PFSK-1 (cell line): Measurements from ENCODE around the gene EXD3.

Source experiments
- FOXP2 ChIP-seq: optimal IDR thresholded peaks from 2 replicates; pipeline ENCODE3; 2011; ENCODE audit warnings: borderline replicate concordance, control low read depth, inconsistent platforms; ENCODE audit not compliant: insufficient read depth; ENCODE audit errors: extremely low read length, extremely low read depth
- POLR2AphosphoS5 ChIP-seq: IDR thresholded peaks from 2 replicates; pipeline ENCODE4 v1.6.1; 2012; ENCODE audit warnings: low read depth, mild to moderate bottlenecking, control low read depth, low read length, moderate library complexity
- SIN3A ChIP-seq: IDR thresholded peaks from 2 replicates; pipeline ENCODE4 v1.6.1; 2012; ENCODE audit warnings: mild to moderate bottlenecking, low read length, moderate library complexity, borderline replicate concordance; ENCODE audit not compliant: insufficient read depth
- TAF1 ChIP-seq: IDR thresholded peaks from 2 replicates; pipeline ENCODE4 v1.6.1; 2012; ENCODE audit warnings: low read length, control low read depth, borderline replicate concordance; ENCODE audit not compliant: insufficient read depth
- TF ChIP-seq, protein P1 (sequence below), 2 experiments: IDR thresholded peaks; 2 replicates each; pipeline versions ENCODE4 v1.6.1 to v1.8.0; 2011 to 2012; ENCODE audit warnings: low read depth in 2 of 2, low read length in 2 of 2, control low read depth in 1 of 2, inconsistent platforms in 1 of 2, mild to moderate bottlenecking in 1 of 2, moderate library complexity in 1 of 2; ENCODE audit not compliant: insufficient read depth in 1 of 2

Gene EXD3

GRCh38 chr9:137331929-137332328 is 91.0 kb downstream of the EXD3 start:
- no peak for TF ChIP-seq POLR2AphosphoS5
- TF ChIP-seq TAF1, result no peak
- TF ChIP-seq FOXP2, result no peak
- TF ChIP-seq, protein P1, sequence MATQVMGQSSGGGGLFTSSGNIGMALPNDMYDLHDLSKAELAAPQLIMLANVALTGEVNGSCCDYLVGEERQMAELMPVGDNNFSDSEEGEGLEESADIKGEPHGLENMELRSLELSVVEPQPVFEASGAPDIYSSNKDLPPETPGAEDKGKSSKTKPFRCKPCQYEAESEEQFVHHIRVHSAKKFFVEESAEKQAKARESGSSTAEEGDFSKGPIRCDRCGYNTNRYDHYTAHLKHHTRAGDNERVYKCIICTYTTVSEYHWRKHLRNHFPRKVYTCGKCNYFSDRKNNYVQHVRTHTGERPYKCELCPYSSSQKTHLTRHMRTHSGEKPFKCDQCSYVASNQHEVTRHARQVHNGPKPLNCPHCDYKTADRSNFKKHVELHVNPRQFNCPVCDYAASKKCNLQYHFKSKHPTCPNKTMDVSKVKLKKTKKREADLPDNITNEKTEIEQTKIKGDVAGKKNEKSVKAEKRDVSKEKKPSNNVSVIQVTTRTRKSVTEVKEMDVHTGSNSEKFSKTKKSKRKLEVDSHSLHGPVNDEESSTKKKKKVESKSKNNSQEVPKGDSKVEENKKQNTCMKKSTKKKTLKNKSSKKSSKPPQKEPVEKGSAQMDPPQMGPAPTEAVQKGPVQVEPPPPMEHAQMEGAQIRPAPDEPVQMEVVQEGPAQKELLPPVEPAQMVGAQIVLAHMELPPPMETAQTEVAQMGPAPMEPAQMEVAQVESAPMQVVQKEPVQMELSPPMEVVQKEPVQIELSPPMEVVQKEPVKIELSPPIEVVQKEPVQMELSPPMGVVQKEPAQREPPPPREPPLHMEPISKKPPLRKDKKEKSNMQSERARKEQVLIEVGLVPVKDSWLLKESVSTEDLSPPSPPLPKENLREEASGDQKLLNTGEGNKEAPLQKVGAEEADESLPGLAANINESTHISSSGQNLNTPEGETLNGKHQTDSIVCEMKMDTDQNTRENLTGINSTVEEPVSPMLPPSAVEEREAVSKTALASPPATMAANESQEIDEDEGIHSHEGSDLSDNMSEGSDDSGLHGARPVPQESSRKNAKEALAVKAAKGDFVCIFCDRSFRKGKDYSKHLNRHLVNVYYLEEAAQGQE (IDR thresholded peaks at IDR 0.05; ENCODE audit: insufficient read depth in 1 of 2, low read depth in 2 of 2, low read length in 2 of 2), result no peak
- no peak for TF ChIP-seq SIN3A

DNA sequence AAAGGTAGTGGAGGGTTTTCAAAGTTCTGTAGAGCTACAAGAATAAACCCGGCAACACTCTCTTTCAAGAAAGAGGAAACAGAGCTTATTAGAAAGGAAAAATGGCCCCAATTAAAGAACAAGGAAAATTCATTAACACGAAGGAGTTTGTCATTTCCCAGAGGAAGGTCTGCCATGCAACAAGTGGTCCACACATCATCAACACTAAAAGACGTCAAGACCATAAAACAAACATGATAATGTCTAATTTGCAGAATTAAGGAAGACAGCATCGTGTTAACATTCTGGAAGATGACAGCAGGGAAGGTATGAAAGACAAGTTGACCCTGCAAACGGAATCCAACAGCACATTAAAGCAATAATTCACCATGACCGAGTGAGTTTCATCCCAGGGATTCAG is 92.3 kb downstream of the EXD3 start:
- no peak for TF ChIP-seq SIN3A
- TF ChIP-seq TAF1, result no peak
- no peak for TF ChIP-seq POLR2AphosphoS5
- TF ChIP-seq, protein P1 (IDR thresholded peaks at IDR 0.05; ENCODE audit: insufficient read depth in 1 of 2, low read depth in 2 of 2, low read length in 2 of 2), result no peak

DNA sequence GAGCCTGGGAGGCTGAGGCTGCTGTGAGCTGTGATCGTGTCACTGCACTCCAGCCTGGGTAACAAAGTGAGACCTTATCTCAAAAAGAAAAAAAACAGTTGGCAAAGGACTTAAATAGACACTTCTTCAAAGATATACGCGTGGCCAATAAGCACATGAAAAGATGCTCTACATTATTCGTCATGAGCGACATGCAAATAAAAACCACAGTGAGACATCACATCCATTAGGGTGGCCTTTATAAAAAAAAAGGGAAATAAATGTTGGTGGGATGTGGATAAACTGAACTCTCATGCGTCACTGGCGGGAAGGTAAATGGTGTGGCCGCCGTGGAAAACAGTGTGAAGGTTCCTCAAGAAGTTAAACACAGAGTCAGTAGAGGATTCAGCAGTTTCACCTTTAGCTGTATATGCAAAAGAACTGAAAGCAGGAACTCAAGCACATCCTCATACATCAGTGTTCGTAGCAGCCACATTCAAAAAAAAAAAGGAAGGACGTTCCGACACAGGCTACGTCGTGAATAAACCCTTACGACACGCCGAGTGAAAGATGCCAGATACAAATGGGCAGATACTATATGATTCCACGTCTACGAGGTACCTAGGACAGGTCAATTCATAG is 96.4 kb downstream of the EXD3 start:
- TF ChIP-seq POLR2AphosphoS5, result no peak
- TF ChIP-seq TAF1, result no peak
- no peak for TF ChIP-seq FOXP2

DNA sequence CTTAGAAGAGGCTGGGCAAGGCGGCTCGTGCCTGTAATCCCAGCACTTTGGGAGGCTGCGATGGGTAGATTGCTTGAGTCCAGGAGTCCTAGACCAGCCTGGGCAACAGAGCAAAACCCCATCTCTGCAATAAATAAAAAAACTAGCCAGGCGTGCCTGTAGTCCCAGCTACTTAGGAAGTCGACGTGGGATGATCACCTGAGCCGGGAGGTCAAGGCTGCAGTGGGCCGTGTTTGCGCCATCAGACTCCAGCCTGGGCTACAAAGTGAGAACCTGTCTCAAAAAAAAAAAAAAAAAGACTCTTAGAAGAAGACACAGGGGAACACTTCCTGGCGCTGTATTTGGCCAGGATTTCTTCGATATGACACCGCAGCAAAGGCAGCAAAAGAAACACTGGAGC is 97.2 kb downstream of the EXD3 start:
- TF ChIP-seq FOXP2 (no peak), SIN3A (no peak), POLR2AphosphoS5 (no peak), TAF1 (no peak)
- TF ChIP-seq, protein P1 (IDR thresholded peaks at IDR 0.05; ENCODE audit: insufficient read depth in 1 of 2, low read depth in 2 of 2, low read length in 2 of 2), result no peak

GRCh38 chr9:137325124-137325523 is 97.8 kb downstream of the EXD3 start:
- TF ChIP-seq, protein P1 (IDR thresholded peaks at IDR 0.05; ENCODE audit: insufficient read depth in 1 of 2, low read depth in 2 of 2, low read length in 2 of 2), result no peak
- TF ChIP-seq POLR2AphosphoS5 (no peak), TAF1 (no peak), SIN3A (no peak), FOXP2 (no peak)
